ENCODE results near the gene RXRB.

The RXRB gene

GRCh38 chr6:33201935-33202334 lies 1.5 kb upstream of the RXRB start:
- no peak for TF ChIP-seq CTCF (IDR thresholded peaks at IDR 0.05; ENCODE audit: insufficient read depth, low read length, poor library complexity, severe bottlenecking)
- no peaks in the 10 kb centered on the region for H3K27me3 ChIP-seq (replicated peaks; ENCODE audit: control insufficient read depth, insufficient read depth, low read length)
- no peak for DNase-seq (ENCODE audit: extremely low read depth, insufficient read length)

GRCh38 chr6:33201147-33201545 lies 681 bp upstream of the RXRB start:
- peak; percentile 11 for TF ChIP-seq CTCF (IDR thresholded peaks at IDR 0.05; ENCODE audit: insufficient read depth, low read length, poor library complexity, severe bottlenecking)
- no peak for DNase-seq (ENCODE audit: extremely low read depth, insufficient read length)
- Histone ChIP-seq H3K4me3 (replicated peaks; ENCODE audit: low read depth, low read length) (peak overlapping the region; percentile 97), H3K27me3 (replicated peaks; ENCODE audit: control insufficient read depth, insufficient read depth, low read length) (no peaks in the 10 kb centered on the region), H3K36me3 (ENCODE audit: control insufficient read depth, insufficient read depth, low read length) (peaks cover 19% of the 10 kb centered on the region)

More at GRCh38 chr6:33201935-33202334, 1.5 kb upstream of the RXRB start:
- peak overlapping the region; percentile 97 for H3K4me3 ChIP-seq (replicated peaks; ENCODE audit: low read depth, low read length)
- H3K36me3 ChIP-seq (ENCODE audit: control insufficient read depth, insufficient read depth, low read length): peaks cover 17% of the 10 kb centered on the region

GRCh38 chr6:33199687-33200218 lies 712 bp downstream of the RXRB start:
- no peak for TF ChIP-seq CTCF (IDR thresholded peaks at IDR 0.05; ENCODE audit: insufficient read depth, low read length, poor library complexity, severe bottlenecking)
- Histone ChIP-seq H3K4me3 (replicated peaks; ENCODE audit: low read depth, low read length) (peak overlapping the region; percentile 97), H3K36me3 (ENCODE audit: control insufficient read depth, insufficient read depth, low read length) (peaks cover 24% of the 10 kb centered on the region), H3K27me3 (replicated peaks; ENCODE audit: control insufficient read depth, insufficient read depth, low read length) (no peaks in the 10 kb centered on the region)
- peak; percentile 87 for DNase-seq (ENCODE audit: extremely low read depth, insufficient read length)

- no peaks in the 10 kb centered on the region for H3K27me3 ChIP-seq (replicated peaks; ENCODE audit: control insufficient read depth, insufficient read depth, low read length)
- peaks cover 30% of the 10 kb centered on the region for H3K36me3 ChIP-seq (ENCODE audit: control insufficient read depth, insufficient read depth, low read length)
- TF ChIP-seq CTCF (IDR thresholded peaks at IDR 0.05; ENCODE audit: insufficient read depth, low read length, poor library complexity, severe bottlenecking): no peak
- DNase-seq (ENCODE audit: extremely low read depth, insufficient read length): no peak
- H3K4me3 ChIP-seq (replicated peaks; ENCODE audit: low read depth, low read length): peak overlapping the region; percentile 97
These were observed 1.5 kb downstream of the RXRB start for GRCh38 chr6:33198853-33199436.

- DNase-seq (ENCODE audit: extremely low read depth, insufficient read length): no peak
- TF ChIP-seq CTCF (IDR thresholded peaks at IDR 0.05; ENCODE audit: insufficient read depth, low read length, poor library complexity, severe bottlenecking): no peak
- Histone ChIP-seq H3K36me3 (ENCODE audit: control insufficient read depth, insufficient read depth, low read length) (peaks cover 24% of the 10 kb centered on the region), H3K27me3 (replicated peaks; ENCODE audit: control insufficient read depth, insufficient read depth, low read length) (no peaks in the 10 kb centered on the region), H3K4me3 (replicated peaks; ENCODE audit: low read depth, low read length) (no peak overlapping the region)
These were observed 2.2 kb downstream of the RXRB start for GRCh38 chr6:33198159-33198852.
